ENCODE measurements around the gene CD84.
"Not testable (repeated sequence)": the region's sequence is repeated elsewhere in the genome, so short reads cannot be mapped to it uniquely, and the experiment has no call there.

Gene CD84, protein sequence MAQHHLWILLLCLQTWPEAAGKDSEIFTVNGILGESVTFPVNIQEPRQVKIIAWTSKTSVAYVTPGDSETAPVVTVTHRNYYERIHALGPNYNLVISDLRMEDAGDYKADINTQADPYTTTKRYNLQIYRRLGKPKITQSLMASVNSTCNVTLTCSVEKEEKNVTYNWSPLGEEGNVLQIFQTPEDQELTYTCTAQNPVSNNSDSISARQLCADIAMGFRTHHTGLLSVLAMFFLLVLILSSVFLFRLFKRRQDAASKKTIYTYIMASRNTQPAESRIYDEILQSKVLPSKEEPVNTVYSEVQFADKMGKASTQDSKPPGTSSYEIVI

DNA sequence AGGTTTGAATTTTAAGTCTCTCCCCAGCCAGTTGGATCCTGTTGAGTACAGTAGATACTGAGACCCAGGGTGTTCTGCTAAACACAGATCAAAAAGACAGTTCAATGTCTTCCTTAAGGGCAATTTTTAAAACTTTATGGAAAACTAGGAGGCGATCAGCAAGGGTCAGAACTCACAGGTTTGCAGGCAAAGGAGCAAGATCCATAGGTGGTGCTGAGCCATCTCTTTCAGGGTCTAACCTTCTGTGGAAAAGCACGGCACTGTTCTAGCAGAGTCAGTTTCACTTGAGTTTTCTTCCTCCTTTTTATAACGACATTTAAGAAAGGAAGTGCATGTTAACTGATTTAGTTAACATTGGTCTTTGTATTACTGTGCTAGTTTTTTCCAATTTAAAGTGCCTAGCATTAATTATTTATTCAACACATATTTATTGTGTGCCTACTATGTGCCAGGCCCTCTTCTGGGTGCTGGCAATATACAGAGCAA is at the start of gene CD84:
Gene CD84 (minus strand): TSS at position 281 of the 486 bp plus-strand sequence. CDS start 59 bp downstream, at position 222.
- DNase-seq (ENCODE audit: low read depth, low spot score) = no peak

DNA sequence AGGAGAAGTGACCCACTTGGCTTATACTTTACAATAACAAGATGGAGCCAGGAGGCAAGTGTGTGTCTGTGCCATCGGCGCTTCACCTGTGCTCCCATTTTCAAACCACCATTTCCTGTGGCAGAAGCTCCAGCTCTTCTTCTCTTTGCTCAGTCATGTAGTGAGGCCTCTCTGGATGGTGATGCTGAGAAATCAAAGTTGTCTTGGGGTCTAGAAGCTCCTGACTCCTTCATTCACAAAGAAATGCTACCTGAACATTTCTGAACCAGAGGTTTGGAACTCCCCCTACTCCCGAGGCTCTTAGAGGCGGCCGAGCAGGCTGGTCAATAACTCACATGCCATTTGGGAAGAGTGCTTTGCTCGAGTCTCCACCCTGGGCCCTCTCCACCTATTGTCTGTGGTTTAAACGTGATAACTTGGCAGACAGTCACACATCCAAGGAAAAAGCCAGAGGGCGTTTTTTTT is 49.5 kb upstream of the CD84 start:
- no peak for DNase-seq (ENCODE audit: low read depth, low spot score)

DNA sequence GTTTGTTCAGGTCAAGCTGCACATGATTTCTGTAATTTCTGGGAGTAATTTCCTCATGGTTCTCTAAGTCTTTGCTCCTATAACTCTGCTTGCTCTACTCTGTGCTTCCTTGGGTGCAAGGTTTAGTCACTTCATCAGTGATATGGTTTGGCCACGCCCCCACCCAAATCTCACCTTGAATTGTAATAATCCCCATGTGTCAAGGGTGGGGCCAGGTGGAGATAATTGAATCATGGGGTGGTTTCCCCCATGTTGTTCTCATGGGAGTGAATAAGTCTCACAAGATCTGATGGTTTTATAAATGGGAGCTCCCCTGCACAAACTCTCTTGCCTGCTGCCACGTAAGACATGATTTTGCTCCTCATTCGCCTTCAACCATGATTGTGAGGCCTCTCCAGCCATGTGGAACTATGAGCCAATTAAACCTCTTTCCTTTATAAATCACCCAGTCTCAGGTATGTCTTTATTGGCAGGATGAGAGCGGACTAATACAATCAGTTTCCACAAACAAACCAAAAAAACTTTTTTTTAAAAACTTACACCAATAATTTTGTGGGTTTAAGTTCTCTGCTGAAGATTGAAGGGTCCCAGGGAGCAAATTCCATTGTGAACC is 48.5 kb upstream of the CD84 start:
- DNase-seq (ENCODE audit: low read depth, low spot score) = not testable (repeated sequence)

DNA sequence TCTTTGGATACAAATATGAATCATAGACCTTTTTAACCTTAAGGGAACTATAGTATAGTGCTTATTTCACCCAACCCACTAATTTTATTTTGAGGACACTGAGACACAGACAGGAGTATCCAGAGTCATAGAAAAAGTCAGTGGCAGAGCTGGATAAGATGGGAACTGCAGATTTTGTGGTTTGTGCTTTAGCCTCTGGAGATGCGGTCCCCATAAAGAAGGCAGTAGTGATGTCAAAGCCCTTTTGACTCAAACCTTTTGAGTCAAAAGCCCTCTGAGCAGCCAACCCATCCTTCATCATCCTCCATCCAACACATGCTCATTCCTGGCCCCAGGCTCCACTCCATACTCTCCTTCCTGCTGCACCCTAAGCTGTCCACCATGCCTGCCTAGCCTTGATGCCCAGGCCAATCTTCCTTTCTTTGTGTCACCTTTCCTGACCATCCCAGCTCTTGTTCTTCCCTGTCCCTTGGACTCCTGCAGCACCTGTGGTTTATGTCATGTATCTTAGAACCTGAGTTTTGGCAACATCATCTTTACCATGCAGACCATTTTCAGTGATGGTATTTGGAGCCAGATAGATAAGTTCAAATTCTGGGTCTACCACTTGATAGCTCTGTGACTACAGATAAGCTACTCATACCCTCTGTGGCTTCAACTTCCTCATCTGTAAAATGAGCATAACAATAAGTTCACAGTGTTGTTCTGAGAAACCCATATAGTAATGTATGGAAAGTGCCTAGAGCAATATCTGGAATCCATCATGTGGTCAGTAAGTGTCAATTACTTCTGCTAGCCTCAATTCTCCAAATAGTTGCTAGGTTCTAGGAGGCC is 47.4 kb upstream of the CD84 start:
- DNase-seq (ENCODE audit: low read depth, low spot score) = no peak

DNA sequence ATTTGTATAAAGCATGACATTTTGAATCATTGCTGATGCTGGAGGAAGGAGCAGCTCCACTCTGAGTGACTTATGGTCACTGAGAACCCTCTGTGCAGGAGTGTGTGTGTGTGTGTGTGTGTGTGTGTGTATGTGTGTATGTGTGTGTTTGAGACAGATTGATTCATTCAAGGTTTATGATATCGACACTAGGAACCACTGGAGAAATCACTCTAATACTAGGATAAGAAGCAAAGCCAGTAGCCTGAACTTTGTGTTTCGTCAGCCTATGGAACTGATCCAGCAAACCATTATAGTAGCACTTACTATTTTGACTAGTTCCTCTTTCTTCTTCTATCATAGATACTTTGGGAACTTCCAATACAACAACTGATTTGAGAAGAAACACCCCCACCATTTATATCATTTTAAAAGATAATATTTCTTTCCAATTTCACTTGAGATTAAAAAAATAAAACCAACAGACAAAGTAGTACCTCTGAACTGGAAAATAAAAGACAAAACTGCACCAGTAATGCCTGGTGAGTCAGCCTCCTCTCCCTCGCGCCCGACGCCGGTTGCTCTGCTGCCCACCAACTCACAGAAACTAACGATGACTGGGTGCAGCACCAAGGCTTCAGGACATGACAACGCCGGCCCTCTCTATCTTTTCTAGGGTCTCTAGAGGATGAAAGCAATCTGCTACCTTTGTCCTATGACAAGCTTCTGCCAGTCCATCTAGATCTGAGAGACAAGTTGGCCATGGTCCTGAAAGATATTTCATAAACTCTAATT is 46.6 kb upstream of the CD84 start:
- DNase-seq (ENCODE audit: low read depth, low spot score) = no peak

DNA sequence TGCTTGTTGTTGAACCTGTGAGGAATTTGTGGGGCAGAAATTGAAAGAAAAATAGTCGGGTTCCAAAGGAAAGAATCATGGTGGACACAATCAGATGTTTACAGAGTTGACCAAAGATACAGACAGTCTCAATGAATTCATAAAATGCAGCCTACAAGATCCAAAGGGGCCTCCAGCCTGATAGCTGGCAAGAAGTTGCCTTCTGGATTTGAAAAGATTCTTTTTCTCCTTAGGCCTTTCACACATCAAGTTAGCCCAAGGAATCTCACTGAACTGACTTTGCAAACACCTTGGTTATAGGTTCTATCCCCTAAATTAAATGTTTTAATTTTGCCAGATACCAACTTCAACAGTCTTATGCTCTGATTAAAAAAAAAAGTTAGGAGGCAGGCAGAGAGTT is 46.0 kb upstream of the CD84 start:
- DNase-seq (ENCODE audit: low read depth, low spot score) = no peak

DNA sequence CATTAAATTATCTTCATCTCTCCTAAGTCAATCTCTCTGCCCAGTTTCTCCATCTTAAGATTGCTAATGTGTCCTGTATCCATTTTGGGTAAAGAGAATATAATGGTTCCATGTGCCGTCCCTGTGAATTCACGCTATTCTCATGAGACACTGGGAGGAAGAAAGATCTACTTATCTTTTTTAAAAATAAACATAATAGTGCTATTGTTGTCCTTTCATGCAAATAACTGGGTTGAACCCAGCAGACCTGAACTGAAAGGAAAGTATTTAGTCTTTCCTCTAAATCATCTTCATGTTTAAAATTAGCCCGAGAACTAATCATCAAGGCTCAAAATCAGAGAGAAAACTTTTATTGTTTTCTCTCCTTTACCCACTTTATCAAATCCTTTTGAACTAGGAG is 45.2 kb upstream of the CD84 start:
- no peak for DNase-seq (ENCODE audit: low read depth, low spot score)

DNA sequence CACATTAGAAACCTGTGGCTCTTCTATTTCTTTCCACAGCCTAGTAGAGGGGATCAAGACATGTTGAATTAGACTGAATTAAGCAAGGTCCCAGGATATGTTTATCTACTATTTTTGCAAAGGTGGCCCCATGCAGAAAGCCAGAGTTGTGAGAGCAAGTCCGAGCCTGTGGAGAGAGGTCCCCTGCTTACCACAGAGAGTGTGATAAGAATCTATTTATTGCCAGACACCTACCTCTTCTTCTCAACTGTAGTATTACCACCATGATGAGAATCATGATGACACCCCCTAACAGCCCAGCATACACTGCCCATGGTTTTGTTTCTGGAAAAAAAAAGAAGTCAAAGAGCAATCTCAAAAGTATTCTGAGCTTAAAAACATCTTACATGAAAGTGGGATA is 44.6 kb upstream of the CD84 start:
- DNase-seq (ENCODE audit: low read depth, low spot score) = no peak

DNA sequence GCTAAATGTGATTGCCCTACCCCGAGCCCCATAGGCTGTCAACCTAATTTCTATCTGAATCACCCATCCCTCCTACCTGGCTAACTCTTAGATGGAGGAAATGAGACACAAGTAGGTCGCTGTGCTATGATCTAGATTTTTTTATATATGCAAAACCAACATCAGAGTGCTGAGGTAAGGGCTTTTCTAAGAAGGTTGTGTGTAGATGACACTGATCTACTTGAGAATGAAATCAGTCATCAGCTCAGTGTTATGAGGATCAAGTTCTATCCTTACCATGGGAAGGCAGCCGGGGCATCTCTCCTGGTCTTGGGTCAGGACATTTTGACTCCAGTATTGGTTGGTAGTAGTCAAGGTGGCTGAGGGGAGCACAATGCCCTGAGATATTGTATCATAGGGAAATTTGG is 43.9 kb upstream of the CD84 start:
- no peak for DNase-seq (ENCODE audit: low read depth, low spot score)

DNA sequence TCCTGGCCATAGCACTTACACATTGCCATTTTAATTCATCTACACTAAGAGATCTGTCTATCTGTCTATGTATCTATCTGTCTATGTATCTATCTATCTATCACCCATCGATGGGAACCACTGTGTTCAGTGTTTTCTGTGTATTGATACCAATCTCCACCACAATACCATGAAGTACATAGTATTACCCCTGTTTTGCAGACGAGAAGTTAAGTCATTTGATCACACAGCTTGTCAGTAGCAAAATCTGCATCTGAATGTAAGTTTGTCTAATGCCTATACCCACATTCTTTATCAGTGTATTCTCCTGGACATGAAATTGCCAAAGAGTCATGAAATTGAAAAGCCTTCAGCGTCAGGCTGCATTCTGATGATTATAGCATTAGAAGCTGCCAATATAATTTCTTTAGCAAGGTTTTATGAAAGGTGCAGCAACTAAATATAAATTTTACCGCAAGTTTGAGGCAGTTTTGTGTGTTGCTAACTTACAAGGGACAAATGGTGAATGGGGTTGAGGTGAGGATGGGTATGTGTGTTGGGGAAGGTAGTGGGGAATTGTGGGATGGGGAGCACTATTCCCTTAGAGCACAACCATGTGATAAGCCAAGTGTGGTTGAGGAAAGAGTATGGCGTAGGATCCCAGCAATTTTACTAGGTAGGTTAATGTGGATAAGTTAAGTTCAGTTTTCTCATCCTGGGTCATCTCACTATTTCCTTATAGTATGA is 43.4 kb upstream of the CD84 start:
- no peak for DNase-seq (ENCODE audit: low read depth, low spot score)

DNA sequence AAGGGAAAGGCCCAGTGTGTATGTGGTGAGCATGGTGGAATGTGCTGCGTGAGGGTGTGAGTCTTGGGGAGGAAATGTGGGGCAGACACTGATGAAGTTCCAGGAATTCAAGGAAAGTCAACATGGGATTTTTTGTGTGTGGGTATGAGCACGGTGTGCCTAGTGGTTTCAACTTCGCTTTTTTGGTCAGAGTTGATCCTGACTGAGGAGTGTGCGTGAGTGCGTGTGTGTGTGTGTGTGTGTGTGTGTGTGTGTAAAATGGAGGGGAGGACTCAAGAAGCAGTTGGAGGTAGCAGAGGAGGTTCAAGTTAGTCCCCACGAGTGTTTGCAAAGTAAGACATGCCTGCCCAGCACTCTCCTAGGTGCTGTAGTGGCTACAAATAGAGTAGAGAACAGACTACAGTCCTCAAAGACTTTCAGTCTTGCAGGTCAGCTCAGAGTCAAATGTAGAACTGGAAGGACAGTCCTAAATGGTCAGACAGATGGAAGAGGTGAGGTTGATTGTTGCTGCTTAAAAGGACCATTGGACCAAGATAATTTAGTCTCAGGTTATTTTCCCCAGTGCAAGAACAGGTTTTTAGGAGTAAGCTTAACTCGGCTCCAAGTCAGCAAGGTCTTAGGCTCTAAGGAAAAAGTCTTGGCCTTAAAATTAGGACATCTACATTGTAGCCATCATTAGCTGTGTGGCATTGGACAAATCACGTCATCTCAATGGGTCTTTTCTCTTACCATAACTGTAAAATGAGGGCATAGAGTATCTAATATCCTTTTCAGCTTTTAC is 42.5 kb upstream of the CD84 start:
- DNase-seq (ENCODE audit: low read depth, low spot score) = no peak

DNA sequence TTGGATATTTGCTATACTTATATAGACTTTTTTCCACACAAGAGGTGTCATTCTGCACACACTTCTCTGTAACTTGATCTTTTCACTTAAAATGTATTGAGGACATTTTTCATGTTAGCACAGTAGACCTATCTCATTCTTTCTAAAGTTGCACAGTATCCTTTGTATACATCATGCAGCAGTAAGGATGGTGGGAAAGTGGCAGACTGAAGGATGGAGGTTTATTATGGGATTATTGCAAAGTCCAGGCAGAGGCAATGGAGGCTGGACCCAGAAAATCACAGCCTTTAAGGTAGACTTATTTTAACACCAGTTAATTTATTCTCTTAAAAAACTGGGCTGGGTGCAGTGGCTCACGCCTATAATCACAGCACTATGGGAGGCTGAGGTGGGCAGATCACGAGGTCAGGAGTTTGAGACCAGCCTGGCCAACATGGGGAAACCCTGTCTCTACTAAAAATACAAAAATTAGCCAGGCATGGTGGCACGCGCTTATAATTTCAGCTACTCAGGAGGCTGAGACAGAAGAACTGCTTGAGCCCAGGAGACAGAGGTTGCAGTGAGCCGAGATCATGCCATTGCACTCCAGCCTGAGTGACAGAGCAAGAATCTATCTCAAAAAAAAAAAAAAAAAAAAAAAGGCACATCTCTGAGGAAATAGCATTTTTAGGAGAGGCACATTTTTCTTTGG is 41.8 kb upstream of the CD84 start:
- no peak for DNase-seq (ENCODE audit: low read depth, low spot score)

DNA sequence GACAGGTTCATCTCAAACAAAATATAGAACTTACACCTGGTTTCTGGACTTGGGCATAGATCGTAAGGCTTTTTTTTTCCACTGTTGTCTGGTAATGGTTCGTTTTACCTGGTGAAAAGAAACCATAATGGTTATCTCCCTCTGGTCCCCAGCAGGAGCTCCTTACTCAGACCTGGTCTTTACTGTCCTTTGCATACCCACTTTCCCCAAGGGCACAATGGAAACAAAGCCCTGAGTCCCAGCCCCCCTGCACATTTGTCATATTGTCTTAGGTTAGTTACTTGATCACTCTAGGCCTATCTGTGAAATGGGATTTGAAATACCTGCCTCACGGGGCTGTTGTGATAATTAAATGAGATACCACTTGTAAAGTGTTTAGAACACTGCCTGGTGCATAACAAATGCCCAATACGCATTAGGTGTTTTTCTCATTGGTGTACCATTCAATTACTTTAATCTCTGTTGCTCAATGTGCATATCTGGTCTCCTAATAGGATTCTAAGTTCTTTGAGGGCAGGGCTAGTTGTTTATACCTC is 40.5 kb upstream of the CD84 start:
- DNase-seq (ENCODE audit: low read depth, low spot score) = no peak

DNA sequence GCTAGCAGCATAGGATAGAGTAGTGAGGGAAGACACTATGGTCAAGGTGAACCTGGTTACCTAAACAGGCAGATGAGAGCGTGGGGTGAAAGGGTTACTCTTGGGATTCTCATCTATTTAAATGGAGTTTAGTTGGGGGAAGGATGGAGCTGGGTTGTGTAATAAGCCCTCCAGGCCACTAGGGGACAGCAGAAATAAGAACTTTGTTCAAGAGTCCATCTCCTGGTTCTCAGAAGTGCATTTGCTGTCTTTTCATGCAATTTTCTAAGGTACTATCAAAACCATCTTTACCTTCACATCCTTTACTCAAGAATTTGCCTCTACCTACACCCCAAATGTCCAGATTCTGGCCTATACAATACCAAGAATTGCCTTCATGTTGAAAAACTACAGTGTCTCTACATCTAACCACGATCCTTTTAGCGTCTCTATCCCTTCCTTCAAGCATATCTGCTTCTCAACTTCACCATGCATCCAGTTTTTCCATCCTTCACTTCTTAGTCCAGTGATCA is 39.5 kb upstream of the CD84 start:
- no peak for DNase-seq (ENCODE audit: low read depth, low spot score)

DNA sequence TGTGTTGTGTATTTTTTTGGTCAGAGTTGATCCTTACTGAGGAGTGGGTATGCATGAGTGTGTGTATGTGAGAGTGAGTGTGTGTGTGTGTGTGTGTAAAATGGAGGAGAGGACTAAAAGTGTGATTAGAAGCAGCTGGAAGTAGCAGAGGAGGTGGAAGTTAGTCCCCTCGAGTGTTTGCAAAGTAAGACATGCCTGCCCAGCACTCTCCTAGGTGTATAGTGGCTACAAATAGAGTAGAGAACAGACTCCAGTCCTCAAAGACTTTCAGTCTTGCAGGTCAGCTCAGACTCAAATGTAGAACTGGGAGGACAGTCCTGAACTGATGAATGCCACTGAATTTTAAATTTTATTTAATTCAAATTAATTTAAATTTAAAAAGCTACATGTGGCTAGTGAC is 39.0 kb upstream of the CD84 start:
- DNase-seq (ENCODE audit: low read depth, low spot score) = no peak

DNA sequence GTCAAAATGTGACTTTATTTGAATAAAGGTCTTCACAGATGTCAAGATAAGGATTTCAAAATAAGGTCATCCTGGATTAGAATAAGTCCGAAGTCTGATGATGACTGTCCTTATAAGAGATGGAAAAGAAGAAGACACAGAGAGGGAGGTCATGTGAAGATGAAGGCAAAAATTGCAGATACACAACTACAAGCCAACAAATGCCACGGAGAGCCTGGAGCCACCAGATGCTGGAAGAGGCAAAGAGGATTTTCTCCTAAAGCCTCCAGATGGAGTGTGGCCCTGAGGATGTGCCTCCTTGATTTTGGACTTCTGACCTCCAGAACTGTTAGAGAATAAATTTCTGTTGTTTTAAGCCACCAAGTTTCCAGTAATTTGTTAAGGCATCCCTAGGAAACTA is 36.4 kb upstream of the CD84 start:
- DNase-seq (ENCODE audit: low read depth, low spot score) = no peak

DNA sequence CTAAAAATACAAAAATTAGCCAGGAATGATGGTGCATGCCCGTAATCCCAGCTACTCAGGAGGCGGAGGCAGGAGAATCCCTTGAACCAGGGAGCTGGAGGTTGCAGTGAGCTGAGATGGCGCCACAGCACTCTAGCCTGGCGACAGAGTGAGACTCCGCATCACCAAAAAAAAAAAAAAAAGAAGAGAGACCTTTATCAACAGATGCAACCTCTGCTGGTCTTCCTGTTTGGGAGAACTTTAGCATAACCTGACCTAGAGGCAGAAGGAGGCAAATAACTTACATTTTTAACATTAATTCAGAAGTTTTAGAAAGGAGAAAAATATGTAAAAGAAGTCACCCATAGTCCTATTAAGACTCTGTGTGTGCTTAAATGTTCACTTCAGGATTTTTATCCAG is 35.1 kb upstream of the CD84 start:
- DNase-seq (ENCODE audit: low read depth, low spot score) = no peak

DNA sequence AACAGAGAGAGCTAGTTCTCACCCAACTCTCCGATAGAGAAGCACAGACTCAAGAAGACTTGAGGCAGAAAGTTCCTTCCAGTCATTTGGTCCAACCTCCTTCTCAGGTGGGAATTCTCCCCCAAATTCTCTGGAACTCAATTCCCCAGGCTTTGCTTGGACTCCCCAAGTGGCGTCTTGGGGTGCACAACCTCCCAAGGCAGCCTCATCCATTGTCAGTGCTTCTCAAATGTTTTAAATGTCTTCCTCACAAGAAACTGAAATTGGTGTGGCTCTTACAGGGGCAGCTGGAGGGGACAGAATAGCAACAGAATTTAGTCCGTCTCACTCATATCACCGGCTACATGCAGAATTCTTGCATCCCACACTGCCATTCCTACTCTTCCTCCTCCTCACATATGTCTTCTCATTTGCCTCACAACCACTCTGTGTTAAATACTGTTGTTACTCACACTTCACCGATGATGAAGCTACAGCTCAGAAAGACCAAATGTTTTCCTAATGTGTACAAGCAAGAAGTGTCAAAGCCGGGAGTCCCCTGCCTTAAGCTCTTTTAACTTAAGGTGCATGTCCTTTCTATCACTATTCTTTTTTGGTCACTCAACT is 33.4 kb upstream of the CD84 start:
- DNase-seq (ENCODE audit: low read depth, low spot score) = no peak
